ENCODE measurements around the gene LSAMP. TPM values are rescaled to one million over a fixed set of nuclear protein-coding genes. Genes with fewer than 3 reads are reported as not detected.

The LSAMP gene
- total RNA-seq, 2 donors from 2014 or later: 1.1 to 5.9 TPM

GRCh38 chr3:115999613-116000012 is 445.7 kb downstream of the LSAMP start:
- H3K9ac ChIP-seq (ENCODE audit: low read depth in 2 of 2, low read length in 2 of 2): no peak overlapping the region
- H3K27me3 ChIP-seq: no peaks in the 10 kb centered on the region
- intact Hi-C loops (cut with DNase I): no loop called here
- H3K4me3 ChIP-seq: no peak overlapping the region
- no peaks in the 10 kb centered on the region for H3K9me3 ChIP-seq
- no peak for DNase-seq
- no peaks in the 10 kb centered on the region for H3K36me3 ChIP-seq
- no peak overlapping the region for H3K27ac ChIP-seq
- H3K4me1 ChIP-seq: no peaks in the 10 kb centered on the region
- TF ChIP-seq CTCF (IDR thresholded peaks at IDR 0.05): no peak

GRCh38 chr3:115999001-115999585 is 446.2 kb downstream of the LSAMP start:
- H3K4me3 ChIP-seq: no peak overlapping the region
- H3K4me1 ChIP-seq: no peaks in the 10 kb centered on the region
- no peak overlapping the region for H3K9ac ChIP-seq (ENCODE audit: low read depth in 2 of 2, low read length in 2 of 2)
- no peak for DNase-seq
- H3K27ac ChIP-seq: no peak overlapping the region
- no peaks in the 10 kb centered on the region for H3K9me3 ChIP-seq
- H3K27me3 ChIP-seq: no peaks in the 10 kb centered on the region
- no peaks in the 10 kb centered on the region for H3K36me3 ChIP-seq
- intact Hi-C loops (cut with DNase I): no loop called here
- TF ChIP-seq CTCF (IDR thresholded peaks at IDR 0.05): no peak

GRCh38 chr3:115996420-115997108 is 448.7 kb downstream of the LSAMP start:
- no peak for TF ChIP-seq CTCF (IDR thresholded peaks at IDR 0.05)
- Histone ChIP-seq H3K27me3 (no peaks in the 10 kb centered on the region), H3K27ac (no peak overlapping the region), H3K4me3 (no peak overlapping the region), H3K36me3 (no peaks in the 10 kb centered on the region), H3K4me1 (no peaks in the 10 kb centered on the region), H3K9ac (ENCODE audit: low read depth in 2 of 2, low read length in 2 of 2) (no peak overlapping the region), H3K9me3 (no peaks in the 10 kb centered on the region)
- no peak for DNase-seq
- intact Hi-C loops (cut with DNase I): no loop called here

- H3K36me3 ChIP-seq: no peaks in the 10 kb centered on the region
- H3K27me3 ChIP-seq: no peaks in the 10 kb centered on the region
- H3K4me3 ChIP-seq: no peak overlapping the region
- no peaks in the 10 kb centered on the region for H3K4me1 ChIP-seq
- H3K9me3 ChIP-seq: no peaks in the 10 kb centered on the region
- DNase-seq: no peak
- TF ChIP-seq CTCF (IDR thresholded peaks at IDR 0.05): no peak
- H3K27ac ChIP-seq: no peak overlapping the region
- intact Hi-C loops (cut with DNase I): no loop called here
- H3K9ac ChIP-seq (ENCODE audit: low read depth in 2 of 2, low read length in 2 of 2): no peak overlapping the region
Observed at GRCh38 chr3:115990669-115991068, 454.6 kb downstream of the LSAMP start.

GRCh38 chr3:115989684-115990421 is 455.4 kb downstream of the LSAMP start:
- no peak overlapping the region for H3K27ac ChIP-seq
- H3K9ac ChIP-seq (ENCODE audit: low read depth in 2 of 2, low read length in 2 of 2): no peak overlapping the region
- no peak overlapping the region for H3K4me3 ChIP-seq
- no peaks in the 10 kb centered on the region for H3K4me1 ChIP-seq
- H3K27me3 ChIP-seq: no peaks in the 10 kb centered on the region
- intact Hi-C loops (cut with DNase I): no loop called here
- no peaks in the 10 kb centered on the region for H3K9me3 ChIP-seq
- DNase-seq: no peak
- TF ChIP-seq CTCF (IDR thresholded peaks at IDR 0.05): no peak
- no peaks in the 10 kb centered on the region for H3K36me3 ChIP-seq

All from colonic mucosa (tissue), 4 donors.